ENCODE data around the gene NCOA1. TPM values are rescaled to one million over a fixed set of nuclear protein-coding genes. Genes with fewer than 3 reads are reported as not detected.
A peak's percentile ranks its signal among the peaks of the same experiment; 100 is the strongest.

NCOA1 gene
- total and polyA plus RNA-seq, 4 experiments from 2014 or later, result 5.9 to 46.2 (median 34.8) TPM

DNA sequence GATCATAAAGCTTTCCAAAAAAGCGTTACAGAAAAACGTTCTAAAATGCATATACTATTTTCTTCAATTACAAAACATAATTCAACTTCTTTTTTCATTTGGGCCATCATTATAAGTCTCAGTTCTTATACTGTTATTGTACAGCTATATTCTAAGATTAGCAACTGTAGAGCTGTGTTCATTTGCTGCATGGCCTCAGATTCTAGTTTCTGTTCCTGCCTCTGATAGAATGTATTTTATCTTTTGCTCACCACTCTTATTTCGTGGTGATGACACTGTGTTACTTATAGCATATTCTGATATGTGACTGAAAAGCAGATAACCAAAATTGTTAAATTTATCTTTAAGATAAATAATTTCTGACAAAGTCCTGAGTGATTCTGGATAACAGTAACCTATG lies 234.9 kb downstream of the NCOA1 start:
- Mint-ChIP-seq H3K4me1 (peaks cover 0 to 4% (median 1%) of the 10 kb centered on the region in 4 donors), H3K27me3 (no peaks in the 10 kb centered on the region), H3K4me3 (no peak overlapping the region), H3K27ac (no peak overlapping the region), H3K36me3 (peaks cover 21 to 30% of the 10 kb centered on the region in 2 donors), H3K9me3 (no peaks in the 10 kb centered on the region)
- intact Hi-C loops (cut with micrococcal nuclease), result no loop called here
- Histone ChIP-seq H3K36me3 (ENCODE audit: insufficient read depth, low read length) (peaks cover 16% of the 10 kb centered on the region), H3K4me3 (ENCODE audit: low read length in 2 of 2) (no peak overlapping the region), H3K4me1 (ENCODE audit: insufficient read depth, low read length) (no peaks in the 10 kb centered on the region), H3K9me3 (ENCODE audit: control insufficient read depth in 1 of 2, low read length in 2 of 2) (no peaks in the 10 kb centered on the region), H3K27me3 (ENCODE audit: insufficient read depth, low read length) (no peaks in the 10 kb centered on the region), H3K27ac (ENCODE audit: low read depth, low read length) (no peak overlapping the region)
- no peak for DNase-seq
- ChIA-PET CTCF (ENCODE audit: partially characterized antibody) (no interaction called here), POLR2A (ENCODE audit: partially characterized antibody) (interaction anchor here (0.7 kb wide), 1 partner anchor 215 kb away, joined by 4 read pairs; no protein-coding TSS in a partner anchor)

DNA sequence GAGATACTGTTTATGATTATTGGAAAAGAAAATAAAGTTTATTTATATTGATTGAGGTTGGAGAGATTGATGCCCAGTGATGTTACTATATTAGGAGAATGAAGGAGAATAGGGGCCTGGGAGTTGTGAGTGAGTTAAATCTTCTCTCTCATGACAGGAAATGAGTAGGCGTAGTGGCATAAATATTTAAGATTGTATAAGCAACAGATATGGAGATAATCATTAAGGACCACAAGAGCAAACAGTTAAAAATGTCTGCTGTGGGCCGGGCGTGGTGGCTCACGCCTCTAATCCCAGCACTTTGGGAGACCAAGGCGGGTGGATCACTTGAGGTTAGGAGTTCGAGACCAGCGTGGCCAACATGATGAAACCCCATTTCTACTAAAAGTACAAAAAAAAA lies 239.4 kb downstream of the NCOA1 start:
- ChIA-PET CTCF (ENCODE audit: partially characterized antibody) (no interaction called here), POLR2A (ENCODE audit: partially characterized antibody) (interaction anchor here (0.6 kb wide), 1 partner anchor 438 kb away, joined by 3 read pairs; the partner anchor contains the start of gene POMC)
- H3K27me3 Mint-ChIP-seq, result no peaks in the 10 kb centered on the region
- H3K36me3 ChIP-seq (ENCODE audit: insufficient read depth, low read length), result peaks cover 16% of the 10 kb centered on the region
- H3K9me3 ChIP-seq (ENCODE audit: control insufficient read depth in 1 of 2, low read length in 2 of 2), result no peaks in the 10 kb centered on the region
- H3K27ac ChIP-seq (ENCODE audit: low read depth, low read length), result no peak overlapping the region
- H3K4me3 Mint-ChIP-seq, result no peak overlapping the region
- intact Hi-C loops (cut with micrococcal nuclease), result no loop called here
- DNase-seq, result no peak
- no peaks in the 10 kb centered on the region for H3K4me1 ChIP-seq (ENCODE audit: insufficient read depth, low read length)
- no peaks in the 10 kb centered on the region for H3K27me3 ChIP-seq (ENCODE audit: insufficient read depth, low read length)
- H3K4me3 ChIP-seq (ENCODE audit: low read length in 2 of 2), result no peak overlapping the region
- no peaks in the 10 kb centered on the region for H3K9me3 Mint-ChIP-seq
- H3K36me3 Mint-ChIP-seq, result peaks cover 25 to 45% of the 10 kb centered on the region in 2 donors
- H3K27ac Mint-ChIP-seq, result peak overlapping the region in 1 of 7 donors; percentile 38
- no peaks in the 10 kb centered on the region for H3K4me1 Mint-ChIP-seq

GRCh38 chr2:24731040-24731439 lies 240.0 kb downstream of the NCOA1 start:
- Histone ChIP-seq H3K4me1 (ENCODE audit: insufficient read depth, low read length) (no peaks in the 10 kb centered on the region), H3K27me3 (ENCODE audit: insufficient read depth, low read length) (no peaks in the 10 kb centered on the region), H3K36me3 (ENCODE audit: insufficient read depth, low read length) (peaks cover 16% of the 10 kb centered on the region), H3K9me3 (ENCODE audit: control insufficient read depth in 1 of 2, low read length in 2 of 2) (no peaks in the 10 kb centered on the region), H3K4me3 (ENCODE audit: low read length in 2 of 2) (no peak overlapping the region), H3K27ac (ENCODE audit: low read depth, low read length) (no peak overlapping the region)
- no peak overlapping the region for H3K27ac Mint-ChIP-seq
- no peaks in the 10 kb centered on the region for H3K27me3 Mint-ChIP-seq
- POLR2A ChIA-PET (ENCODE audit: partially characterized antibody), result interaction anchor here (0.6 kb wide), 1 partner anchor 437 kb away, joined by 3 read pairs; the partner anchor contains the start of gene POMC
- H3K36me3 Mint-ChIP-seq, result peaks cover 25 to 45% of the 10 kb centered on the region in 2 donors
- H3K9me3 Mint-ChIP-seq, result no peaks in the 10 kb centered on the region
- CTCF ChIA-PET (ENCODE audit: partially characterized antibody), result no interaction called here
- intact Hi-C loops (cut with micrococcal nuclease), result no loop called here
- H3K4me3 Mint-ChIP-seq, result no peak overlapping the region
- no peaks in the 10 kb centered on the region for H3K4me1 Mint-ChIP-seq
- DNase-seq, result no peak

GRCh38 chr2:24731923-24732322 lies 240.9 kb downstream of the NCOA1 start:
- Mint-ChIP-seq H3K4me3 (no peak overlapping the region), H3K27me3 (no peaks in the 10 kb centered on the region), H3K36me3 (peaks cover 25 to 46% of the 10 kb centered on the region in 2 donors), H3K9me3 (no peaks in the 10 kb centered on the region), H3K4me1 (peaks cover 0 to 1% (median 0%) of the 10 kb centered on the region in 4 donors), H3K27ac (no peak overlapping the region)
- intact Hi-C loops (cut with micrococcal nuclease), result no loop called here
- Histone ChIP-seq H3K27ac (ENCODE audit: low read depth, low read length) (no peak overlapping the region), H3K4me3 (ENCODE audit: low read length in 2 of 2) (no peak overlapping the region), H3K27me3 (ENCODE audit: insufficient read depth, low read length) (no peaks in the 10 kb centered on the region), H3K36me3 (ENCODE audit: insufficient read depth, low read length) (peaks cover 16% of the 10 kb centered on the region), H3K4me1 (ENCODE audit: insufficient read depth, low read length) (no peaks in the 10 kb centered on the region), H3K9me3 (ENCODE audit: control insufficient read depth in 1 of 2, low read length in 2 of 2) (no peaks in the 10 kb centered on the region)
- ChIA-PET CTCF (ENCODE audit: partially characterized antibody) (no interaction called here), POLR2A (ENCODE audit: partially characterized antibody) (no interaction called here)
- no peak for DNase-seq

- Histone ChIP-seq H3K9me3 (ENCODE audit: control insufficient read depth in 1 of 2, low read length in 2 of 2) (no peaks in the 10 kb centered on the region), H3K27ac (ENCODE audit: low read depth, low read length) (no peak overlapping the region), H3K4me3 (ENCODE audit: low read length in 2 of 2) (no peak overlapping the region), H3K27me3 (ENCODE audit: insufficient read depth, low read length) (no peaks in the 10 kb centered on the region), H3K36me3 (ENCODE audit: insufficient read depth, low read length) (no peaks in the 10 kb centered on the region), H3K4me1 (ENCODE audit: insufficient read depth, low read length) (no peaks in the 10 kb centered on the region)
- ChIA-PET POLR2A (ENCODE audit: partially characterized antibody) (no interaction called here), CTCF (ENCODE audit: partially characterized antibody) (no interaction called here)
- Mint-ChIP-seq H3K27me3 (no peaks in the 10 kb centered on the region), H3K36me3 (peaks cover 16 to 36% of the 10 kb centered on the region in 2 donors), H3K27ac (peak overlapping the region in 1 of 7 donors; percentile 22), H3K4me1 (peaks cover 0 to 1% (median 0%) of the 10 kb centered on the region in 4 donors), H3K4me3 (no peak overlapping the region), H3K9me3 (no peaks in the 10 kb centered on the region)
- DNase-seq, result no peak
- intact Hi-C loops (cut with micrococcal nuclease), result no loop called here
Measured at GRCh38 chr2:24734741-24735140, 243.7 kb downstream of the NCOA1 start.

DNA sequence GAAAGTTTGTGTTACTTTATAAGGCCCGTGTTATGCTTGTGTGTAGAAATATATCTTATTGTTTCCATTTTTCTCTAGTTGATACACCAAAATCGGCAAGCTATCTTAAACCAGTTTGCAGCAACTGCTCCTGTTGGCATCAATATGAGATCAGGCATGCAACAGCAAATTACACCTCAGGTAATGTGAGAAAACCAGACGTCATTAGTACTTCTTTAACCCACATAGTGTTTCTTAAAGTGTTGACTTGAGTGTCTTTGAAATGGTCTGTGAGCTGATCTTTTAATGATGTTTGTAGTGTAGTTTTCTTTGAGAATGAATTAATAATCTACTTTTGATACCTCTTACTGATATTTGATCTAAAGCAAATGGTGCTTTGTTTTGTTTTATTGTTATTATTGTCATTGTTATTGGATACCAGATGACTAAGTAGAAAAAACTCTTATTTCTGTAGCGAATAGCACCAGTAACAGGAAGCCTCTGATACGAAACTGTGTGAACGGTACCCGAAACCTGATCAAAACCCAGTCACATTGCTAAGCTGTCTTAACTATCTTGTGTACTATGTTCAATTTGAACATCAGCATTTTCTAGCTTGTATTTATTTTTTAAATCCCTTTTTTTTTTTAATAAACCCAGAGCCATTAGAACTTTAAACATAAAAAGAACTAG lies 248.4 kb downstream of the NCOA1 start:
- no peak for DNase-seq
- Mint-ChIP-seq H3K4me1 (peaks cover 6 to 10% (median 7%) of the 10 kb centered on the region in 4 donors), H3K27ac (peak overlapping the region in 2 of 7 donors; percentile 17 to 23), H3K27me3 (no peaks in the 10 kb centered on the region), H3K4me3 (no peak overlapping the region), H3K36me3 (peaks cover 26 to 42% of the 10 kb centered on the region in 2 donors), H3K9me3 (no peaks in the 10 kb centered on the region)
- Histone ChIP-seq H3K27me3 (ENCODE audit: insufficient read depth, low read length) (no peaks in the 10 kb centered on the region), H3K27ac (ENCODE audit: low read depth, low read length) (no peak overlapping the region), H3K9me3 (ENCODE audit: control insufficient read depth in 1 of 2, low read length in 2 of 2) (no peaks in the 10 kb centered on the region), H3K36me3 (ENCODE audit: insufficient read depth, low read length) (peaks cover 5% of the 10 kb centered on the region), H3K4me1 (ENCODE audit: insufficient read depth, low read length) (peaks cover 4% of the 10 kb centered on the region), H3K4me3 (ENCODE audit: low read length in 2 of 2) (no peak overlapping the region)
- ChIA-PET POLR2A (ENCODE audit: partially characterized antibody) (interaction anchor here (1.1 kb wide), 1 partner anchor 11 kb away, joined by 3 read pairs; no protein-coding TSS in a partner anchor), CTCF (ENCODE audit: partially characterized antibody) (no interaction called here)
- intact Hi-C loops (cut with micrococcal nuclease), result no loop called here

DNA sequence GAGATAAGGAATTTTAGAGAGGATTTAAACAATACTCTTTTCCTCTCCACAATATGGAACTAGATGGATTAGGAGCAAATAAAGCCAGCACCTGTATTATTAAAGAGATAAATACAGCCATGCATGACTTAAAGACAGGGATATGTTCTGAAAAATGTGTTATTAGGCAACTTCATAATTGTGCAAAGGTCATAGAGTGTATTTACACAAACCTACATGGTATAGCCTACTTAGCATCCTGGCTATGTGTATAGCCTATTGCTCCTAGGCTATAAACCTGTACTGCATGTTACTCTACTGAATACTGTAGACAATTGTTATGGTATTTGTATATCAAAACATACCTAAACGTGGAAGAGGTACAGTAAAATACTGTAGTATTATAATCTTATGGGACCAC lies 249.1 kb downstream of the NCOA1 start:
- H3K9me3 Mint-ChIP-seq, result no peaks in the 10 kb centered on the region
- H3K4me3 Mint-ChIP-seq, result no peak overlapping the region
- Histone ChIP-seq H3K27me3 (ENCODE audit: insufficient read depth, low read length) (no peaks in the 10 kb centered on the region), H3K9me3 (ENCODE audit: control insufficient read depth in 1 of 2, low read length in 2 of 2) (no peaks in the 10 kb centered on the region), H3K4me3 (ENCODE audit: low read length in 2 of 2) (no peak overlapping the region), H3K4me1 (ENCODE audit: insufficient read depth, low read length) (peaks cover 4% of the 10 kb centered on the region), H3K36me3 (ENCODE audit: insufficient read depth, low read length) (peaks cover 5% of the 10 kb centered on the region), H3K27ac (ENCODE audit: low read depth, low read length) (no peak overlapping the region)
- peaks cover 26 to 46% of the 10 kb centered on the region in 2 donors for H3K36me3 Mint-ChIP-seq
- ChIA-PET POLR2A (ENCODE audit: partially characterized antibody) (no interaction called here), CTCF (ENCODE audit: partially characterized antibody) (no interaction called here)
- no peaks in the 10 kb centered on the region for H3K27me3 Mint-ChIP-seq
- intact Hi-C loops (cut with micrococcal nuclease), result no loop called here
- peaks cover 6 to 10% (median 7%) of the 10 kb centered on the region in 4 donors for H3K4me1 Mint-ChIP-seq
- peak overlapping the region in 1 of 7 donors; percentile 23 for H3K27ac Mint-ChIP-seq
- DNase-seq, result no peak

Data from CD4-positive, alpha-beta memory T cell (primary cell).